Measurements from ENCODE around the gene SIRPG.
"Not testable (repeated sequence)": the region's sequence is repeated elsewhere in the genome, so short reads cannot be mapped to it uniquely, and the experiment has no call there.

The SIRPG gene

DNA sequence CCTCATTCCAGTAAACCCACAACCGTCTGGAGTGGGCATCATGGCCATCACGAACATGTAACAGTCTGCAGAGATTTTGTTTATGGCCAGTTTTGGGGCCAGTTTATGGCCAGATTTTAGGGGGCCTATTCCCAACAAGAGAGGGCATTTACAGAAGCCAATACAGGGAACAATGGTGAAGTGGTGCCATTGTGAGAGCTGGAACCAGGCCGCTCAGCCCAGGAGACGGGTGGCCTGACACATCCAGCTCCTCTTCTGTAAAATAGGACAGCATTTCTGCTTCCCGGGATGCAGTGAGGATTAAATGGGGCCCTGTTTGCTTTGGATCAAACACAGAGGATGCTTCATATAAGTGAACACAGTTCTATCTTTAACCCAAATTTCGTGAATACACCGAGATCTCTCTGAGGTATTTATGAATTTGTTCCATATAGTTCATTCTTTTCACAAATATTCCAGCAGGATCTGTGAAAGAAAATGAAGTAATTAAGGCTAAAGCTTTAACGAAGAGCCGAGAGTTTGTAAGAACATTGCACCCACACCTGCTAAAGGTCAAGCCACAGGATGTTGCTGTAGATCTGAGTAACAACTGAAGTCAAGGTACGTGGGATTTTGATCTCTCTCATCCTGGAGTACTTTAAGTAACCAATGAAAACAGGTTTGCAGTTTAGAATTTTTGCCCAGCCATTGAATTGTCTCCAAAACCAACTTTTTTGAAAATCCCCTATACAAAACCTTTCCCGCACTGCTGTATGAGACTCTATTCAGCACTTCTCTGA, 14.5 kb upstream of the SIRPG start:
- no peak for DNase-seq (ENCODE audit: low read depth in 2 of 2)

DNA sequence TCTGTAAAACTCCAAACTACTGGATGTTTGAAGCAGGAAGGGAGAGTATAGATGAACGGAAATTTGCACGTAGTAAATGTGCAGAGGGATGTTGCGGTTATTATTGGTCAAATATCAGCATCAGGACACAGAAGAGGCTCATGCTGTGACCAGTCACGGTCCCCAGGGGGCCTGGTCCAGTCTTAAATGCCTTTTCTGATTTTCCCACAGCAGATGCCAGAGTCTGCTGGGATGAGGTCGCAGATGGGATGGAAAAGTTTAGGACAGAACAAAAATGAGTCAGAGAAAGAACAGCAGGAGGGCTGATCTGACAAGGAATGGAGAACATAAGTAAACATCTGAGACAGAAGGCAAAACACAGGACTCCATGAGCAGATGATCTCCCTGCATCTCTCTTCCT, 11.7 kb upstream of the SIRPG start:
- no peak for DNase-seq (ENCODE audit: low read depth in 2 of 2)

DNA sequence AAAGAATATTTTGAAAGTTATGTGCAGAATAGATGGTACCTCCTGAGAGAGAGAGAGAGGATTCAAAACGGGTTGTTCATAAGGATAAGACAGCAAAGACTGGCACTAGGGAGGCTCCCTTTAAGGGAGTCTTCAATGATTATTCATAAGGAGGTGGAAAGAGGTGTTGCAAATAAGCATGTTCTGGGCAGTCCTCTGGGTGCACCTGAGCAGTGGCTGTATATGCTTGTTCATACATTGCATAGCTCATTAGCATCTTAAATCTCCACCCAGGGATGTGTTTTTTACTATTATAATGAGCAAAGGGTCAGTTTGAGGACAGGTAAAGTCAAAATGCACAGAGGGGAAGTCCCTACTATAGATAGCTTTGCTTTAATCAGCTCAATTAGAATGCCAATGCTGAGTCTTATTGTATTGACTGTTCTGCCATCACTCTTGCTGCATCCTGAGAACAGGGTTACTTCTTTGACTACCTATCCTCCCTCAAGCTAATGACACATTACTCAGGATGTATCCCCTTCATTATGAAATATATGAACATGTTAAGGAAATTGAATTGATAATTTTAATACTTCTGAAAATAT, 10.0 kb upstream of the SIRPG start:
- DNase-seq (ENCODE audit: low read depth in 2 of 2) = no peak

DNA sequence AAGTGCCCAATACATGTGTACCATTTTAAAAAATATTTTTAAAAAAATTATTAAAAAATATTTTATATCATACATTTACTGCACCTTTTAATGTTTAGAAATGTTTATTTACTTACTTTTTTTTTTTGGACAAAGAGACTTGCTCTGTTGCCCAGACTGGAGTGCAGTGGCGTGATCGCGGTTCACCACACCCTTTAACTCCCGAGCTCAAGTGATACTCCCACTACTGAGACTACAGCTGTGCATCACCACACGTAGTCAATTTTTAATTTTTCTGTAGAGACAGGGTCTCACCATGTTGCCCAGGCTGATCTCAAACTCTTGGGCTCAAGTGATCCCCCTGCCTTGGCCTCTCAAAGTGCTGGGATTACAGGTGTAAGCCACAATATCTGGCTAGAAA, 9.2 kb upstream of the SIRPG start:
- DNase-seq (ENCODE audit: low read depth in 2 of 2) = no peak

DNA sequence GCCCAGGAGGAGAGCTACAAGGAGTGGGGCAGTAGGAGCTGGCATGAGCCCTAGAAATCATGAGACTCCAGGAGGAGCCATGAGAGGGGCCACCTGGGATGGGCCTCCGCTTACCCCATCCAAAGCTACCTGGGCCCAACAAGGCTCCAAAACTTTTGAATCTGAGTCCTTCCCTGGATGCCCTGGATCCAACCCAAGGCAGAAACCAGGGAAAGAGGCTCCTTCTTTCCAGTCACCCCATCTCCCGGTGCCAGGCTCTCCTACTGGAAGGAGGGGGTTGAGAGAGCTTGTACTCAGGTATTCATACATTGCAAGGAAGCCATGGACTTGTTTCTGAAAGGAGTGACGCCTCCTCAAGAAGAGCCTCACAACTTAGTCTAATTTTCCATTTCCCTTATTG, 7.8 kb upstream of the SIRPG start:
- no peak for DNase-seq (ENCODE audit: low read depth in 2 of 2)

DNA sequence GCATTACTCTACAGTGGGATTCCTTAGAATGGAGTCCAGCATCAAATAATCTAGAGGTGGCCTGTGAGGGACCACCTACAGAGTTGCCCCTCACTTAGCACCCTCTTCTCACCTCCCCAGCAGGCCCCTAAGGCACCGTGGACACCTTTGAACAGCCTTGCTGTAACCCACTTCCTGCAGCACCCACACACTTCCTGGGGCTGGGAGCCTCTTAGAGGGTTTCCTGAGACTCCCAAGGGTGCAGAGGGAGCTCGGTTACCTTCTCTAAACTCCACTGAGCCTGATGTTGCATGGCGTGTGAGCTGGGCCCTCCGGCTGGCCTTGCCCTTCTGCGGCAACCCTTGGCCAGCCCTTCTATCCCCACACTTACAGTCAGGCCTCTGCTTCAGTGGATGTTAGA, 7.3 kb upstream of the SIRPG start:
- DNase-seq (ENCODE audit: low read depth in 2 of 2) = peak; percentile 31 to 40

DNA sequence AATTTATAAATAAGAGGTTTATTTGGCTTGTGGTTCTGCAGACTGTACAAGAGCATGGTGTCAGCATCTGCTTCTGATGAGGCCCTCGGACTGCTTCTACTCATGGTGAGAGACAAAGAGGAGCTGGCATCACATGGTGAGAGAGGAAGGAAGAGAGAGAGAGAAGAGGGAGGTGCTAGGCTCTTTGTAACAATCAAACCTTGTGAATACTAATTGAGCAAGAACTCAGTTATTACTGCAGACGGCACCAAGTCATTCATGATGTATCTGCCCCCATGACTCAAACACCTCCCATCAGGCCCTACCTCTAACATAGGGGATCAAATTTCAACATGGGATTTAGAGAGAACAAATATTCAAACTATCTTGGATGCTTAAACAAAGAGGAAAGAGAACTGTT, 6.3 kb upstream of the SIRPG start:
- DNase-seq (ENCODE audit: low read depth in 2 of 2) = no peak

DNA sequence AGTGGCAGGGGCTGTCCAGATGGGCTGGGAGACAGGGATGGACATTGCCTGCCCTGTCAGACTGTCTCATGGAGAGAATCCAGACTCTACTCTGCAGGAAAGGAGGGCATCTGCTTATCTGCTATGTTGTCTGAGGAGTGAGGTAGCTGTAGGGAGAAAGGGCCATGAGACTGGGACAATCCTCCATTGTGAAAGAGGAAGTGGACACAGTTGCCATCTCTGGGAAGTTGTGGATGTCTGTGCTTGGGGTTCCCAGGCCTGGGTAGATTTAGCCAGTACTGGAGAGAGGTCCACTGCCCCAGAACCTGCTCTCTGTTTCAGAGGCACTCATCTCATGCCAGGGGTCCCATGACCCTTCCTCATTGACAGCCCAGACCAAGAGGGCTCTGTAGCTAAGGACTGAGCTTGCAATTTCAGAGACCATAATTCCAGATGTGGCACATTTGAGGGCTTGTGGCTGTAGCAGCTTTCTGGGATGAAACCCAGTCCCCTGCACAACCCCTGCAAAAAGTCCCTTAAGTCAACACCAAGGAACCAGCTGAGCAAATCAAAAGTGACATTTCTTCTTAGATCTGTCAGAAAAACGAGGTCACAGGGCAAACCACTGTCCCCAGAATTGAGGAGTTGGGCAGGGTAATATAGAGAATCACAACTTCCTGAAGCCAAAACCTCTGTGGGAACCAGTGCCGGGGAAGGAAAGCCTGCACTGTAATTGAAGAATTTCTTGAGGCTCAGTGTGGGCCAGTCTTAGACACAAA, 4.1 kb upstream of the SIRPG start:
- DNase-seq (ENCODE audit: low read depth in 2 of 2) = no peak

DNA sequence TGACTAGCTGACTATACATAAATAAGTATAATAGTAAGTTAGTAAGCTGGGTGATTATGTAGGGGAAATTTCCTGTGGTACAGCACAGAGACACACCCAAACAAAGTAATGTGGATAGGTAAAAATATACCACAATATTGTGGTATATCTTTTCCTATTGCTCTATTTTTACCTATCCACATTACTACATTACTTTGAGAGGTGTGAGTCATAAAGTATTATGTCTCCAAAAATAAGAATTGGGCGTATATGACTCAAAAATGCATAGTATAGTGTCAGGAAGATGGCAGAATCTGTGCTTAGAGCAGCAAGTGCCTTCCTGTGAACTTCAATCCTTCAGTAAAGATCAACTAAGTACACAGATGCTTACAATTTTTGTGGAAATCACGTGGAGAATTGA, 2.7 kb upstream of the SIRPG start:
- DNase-seq (ENCODE audit: low read depth in 2 of 2) = no peak

DNA sequence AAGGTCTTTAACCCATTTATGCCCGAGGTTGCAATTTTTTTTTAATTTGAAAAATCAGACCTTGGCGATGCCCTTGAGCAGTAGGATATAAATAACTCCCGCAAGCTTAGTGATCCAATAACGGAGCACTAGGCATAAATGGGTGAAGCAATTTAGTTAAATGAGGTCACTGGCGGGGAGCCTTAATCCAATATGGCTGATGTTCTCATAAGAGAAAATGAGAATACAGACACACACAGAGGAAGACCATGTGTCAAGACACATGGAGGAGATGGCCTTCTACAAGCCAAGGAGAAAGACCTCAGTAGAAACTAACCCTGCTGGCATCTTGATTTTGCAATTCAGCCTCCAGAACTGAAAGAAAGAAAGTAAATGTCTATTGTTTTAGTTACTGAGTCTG, 735 bp downstream of the SIRPG start:
- DNase-seq (ENCODE audit: low read depth in 2 of 2) = no peak

DNA sequence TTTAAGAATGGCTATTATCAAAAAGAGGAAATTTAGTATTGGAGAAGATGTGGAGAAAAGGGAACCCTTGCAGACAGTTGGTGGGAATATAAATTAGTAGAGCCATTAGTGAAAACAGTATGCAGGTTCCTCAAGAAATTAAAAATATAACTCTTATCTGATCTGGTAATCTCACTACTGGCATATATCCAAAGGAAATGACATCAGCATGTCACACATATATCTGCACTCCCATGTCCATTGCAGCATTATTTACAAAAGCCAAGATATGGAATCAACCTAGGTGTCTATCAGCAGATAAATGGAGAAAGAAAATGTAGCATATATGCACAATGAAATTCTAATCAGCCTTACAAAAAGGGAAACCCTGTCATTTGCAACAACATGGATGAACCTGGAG, 2.6 kb downstream of the SIRPG start:
- DNase-seq (ENCODE audit: low read depth in 2 of 2) = no peak

DNA sequence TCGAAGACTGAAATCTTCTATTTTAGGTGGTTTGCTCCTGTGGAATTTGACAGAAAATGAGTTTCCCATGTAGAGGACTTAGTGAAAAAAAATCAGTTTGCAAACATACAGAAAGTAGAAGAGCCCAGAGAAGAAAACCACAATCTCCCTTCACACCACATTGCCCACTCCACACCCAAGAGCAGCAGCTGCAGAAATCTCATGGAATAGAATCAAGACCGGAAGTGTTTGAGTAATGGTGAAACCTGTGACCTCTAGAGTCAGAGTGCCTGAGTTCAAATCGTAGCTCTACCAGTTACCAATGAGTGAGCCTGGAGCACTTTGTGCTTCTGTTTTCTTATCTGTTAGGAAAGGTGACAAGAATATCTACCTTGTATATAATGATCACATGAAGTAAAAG, 4.6 kb downstream of the SIRPG start:
- no peak for DNase-seq (ENCODE audit: low read depth in 2 of 2)

DNA sequence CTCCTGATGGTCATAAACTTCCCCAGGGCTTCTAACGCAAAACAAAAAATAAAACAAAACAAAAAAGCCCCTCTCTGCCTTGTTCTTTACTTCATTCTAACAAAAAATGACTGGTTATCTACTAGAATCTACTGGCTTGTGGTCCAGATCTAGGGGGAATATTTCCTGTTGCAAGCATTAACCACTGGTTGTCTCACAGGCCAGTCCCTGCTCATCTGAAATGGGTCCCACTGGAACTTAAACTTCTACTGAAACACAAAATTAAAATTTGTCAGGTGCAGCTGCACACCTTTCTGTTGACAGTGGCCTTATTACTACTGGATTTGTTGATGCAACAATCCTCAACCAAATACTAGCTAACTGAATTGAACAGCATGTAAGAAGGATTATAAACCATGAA, 5.5 kb downstream of the SIRPG start:
- no peak for DNase-seq (ENCODE audit: low read depth in 2 of 2)

DNA sequence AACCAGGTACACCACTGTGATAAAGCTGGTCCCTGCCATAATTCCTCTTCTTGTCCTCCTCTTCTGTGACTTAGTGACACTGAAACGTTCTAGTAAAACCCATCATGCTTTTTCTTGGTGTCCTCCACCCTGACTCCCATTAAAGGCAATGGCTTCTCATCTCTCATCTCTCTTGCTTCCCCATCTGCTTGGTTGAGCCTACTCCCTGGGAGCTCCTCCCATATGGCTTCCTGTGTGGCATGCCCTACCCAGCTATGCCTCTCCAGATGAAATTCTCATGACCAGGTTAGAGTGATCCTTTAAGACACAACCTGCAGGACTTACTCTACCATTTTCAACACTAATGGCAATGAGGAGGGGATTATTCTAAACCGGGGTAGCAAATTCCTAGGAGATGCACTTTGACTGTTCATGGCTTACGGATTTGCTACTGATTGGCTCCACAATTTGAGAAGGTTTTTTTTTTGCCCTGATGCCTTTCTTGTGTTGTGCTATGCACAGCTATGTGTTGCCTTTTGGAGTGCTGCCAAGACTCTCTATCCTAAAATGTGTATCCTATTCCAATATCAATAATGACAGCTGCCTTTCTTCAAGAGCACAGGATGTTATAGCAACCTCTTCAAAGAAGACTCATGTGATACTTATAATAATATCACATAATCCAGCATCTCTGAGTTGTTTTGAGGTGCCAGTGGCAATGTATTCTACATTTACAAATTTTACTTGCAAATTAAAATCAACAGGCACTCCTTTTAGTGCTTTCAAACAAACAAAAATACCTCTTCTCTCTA, 6.1 kb downstream of the SIRPG start:
- DNase-seq (ENCODE audit: low read depth in 2 of 2) = no peak

DNA sequence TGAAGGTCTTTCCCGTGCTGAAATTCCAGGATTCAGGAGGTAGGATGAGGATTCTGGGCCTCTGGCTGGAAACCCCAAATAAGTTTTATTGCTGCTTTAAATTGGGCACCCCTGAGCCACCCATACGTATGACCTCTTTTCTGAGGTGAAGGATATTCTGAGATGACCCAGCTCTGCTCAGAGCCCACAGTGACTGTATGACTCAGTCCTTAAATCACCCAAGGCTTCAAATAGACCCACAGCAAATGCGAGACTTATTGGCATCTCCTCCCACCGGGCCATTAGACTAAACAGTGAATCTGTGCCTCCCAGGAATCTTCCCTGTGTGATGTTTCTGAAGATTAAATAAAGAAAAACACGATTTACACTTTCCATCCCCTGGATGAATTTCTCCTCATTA, 9.5 kb downstream of the SIRPG start:
- no peak for DNase-seq (ENCODE audit: low read depth in 2 of 2)

DNA sequence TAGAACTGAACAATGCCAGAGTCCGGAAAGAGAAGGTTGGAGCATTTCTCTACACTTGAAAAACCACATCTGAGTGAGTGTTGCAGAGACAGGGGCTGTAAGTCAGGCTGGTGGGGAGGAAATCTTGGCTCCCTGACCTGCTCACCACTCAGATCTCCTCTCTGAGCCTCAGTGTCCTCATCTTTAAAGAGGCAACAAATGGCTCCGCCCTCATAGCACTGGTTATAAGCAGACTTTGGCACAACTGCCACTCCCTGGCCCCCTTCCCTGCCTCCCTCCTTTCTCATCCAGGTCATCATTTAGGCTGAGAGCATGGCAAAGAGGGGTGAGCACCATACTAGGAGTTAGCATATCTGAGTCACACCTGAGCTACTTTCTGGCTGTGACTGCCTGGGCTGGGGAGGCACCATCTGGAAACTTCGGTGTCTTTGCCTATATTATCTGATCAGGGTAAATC, 10.6 kb downstream of the SIRPG start:
- DNase-seq (ENCODE audit: low read depth in 2 of 2) = no peak

DNA sequence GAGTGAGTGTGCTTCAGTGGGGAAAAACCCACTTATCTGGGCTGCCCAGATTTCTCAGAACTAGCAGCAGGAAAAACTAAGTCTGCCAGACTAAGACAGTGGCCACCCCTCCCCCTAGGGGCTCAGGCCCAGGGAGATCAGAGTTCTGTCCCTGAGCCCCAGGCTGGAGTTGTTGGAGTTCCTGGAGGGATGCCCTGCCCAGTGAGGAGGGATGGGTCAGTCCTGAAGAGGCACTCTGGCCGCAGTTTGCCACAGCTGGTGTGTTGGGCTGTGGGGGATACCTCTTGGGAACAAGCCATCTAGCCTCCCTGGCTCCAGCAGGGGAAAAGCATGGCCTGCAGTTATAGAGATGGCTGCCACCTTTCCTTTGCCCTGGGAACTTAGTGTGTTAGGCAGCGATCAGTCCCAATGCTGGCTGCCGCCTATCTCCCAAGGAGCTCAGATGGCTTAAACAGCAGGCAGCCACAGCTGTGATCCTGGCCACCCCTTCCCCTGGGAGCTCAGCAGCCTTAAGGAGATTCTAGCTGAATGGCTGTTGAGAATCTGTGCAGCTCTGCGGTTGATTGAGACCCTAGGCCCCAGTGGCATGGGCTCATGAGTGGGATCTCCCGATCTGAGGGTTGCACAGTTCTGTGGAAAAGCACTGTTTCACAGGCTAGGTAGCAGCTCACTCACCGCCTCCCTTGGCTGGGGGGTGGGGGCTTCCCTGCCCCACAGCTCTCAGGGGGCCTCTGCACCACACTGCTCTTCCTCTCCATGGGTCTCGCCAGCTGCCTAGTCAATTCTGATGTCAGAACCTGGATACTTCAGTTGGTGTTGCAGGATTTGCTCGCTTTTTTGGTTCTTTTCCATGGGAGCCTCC, 13.2 kb downstream of the SIRPG start:
- no peak for DNase-seq (ENCODE audit: low read depth in 2 of 2)

DNA sequence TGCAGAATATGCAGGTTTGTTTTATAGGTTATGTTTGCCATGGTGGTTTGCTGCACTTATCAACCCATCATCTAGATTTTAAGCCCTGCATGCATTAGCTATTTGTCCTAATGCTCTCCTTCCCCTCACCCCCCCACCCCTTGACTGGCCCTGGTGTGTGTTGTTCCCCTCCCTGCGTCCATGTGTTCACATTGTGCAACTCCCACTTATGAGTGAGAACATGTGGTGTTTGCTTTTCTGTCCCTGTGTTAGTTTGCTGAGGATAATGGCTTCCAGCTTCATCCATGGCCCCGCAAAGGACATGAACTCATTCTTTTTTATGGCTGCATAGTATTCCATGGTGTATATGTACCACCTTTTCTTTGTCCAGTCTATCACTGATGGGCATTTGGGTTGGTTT, 18.9 kb downstream of the SIRPG start:
- DNase-seq (ENCODE audit: low read depth in 2 of 2) = not testable (repeated sequence)

DNA sequence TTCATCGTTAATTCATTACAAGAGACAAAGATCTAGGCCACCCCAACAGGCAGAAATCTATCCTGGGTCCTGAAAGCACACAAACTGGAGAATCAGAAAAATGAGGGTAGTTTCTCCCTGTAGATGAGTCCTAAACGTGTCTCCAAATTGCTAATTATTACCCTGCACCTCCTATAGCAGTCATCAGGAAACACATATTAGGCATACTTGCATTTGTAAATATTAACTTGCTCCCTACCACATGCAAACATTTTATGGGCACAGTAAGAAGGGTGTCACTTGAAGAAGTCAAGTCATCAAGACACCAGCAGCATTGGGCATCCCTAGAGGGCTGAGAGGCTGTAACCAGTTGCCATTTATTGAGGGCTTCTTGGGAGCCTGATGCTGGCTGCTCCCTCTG, 19.8 kb downstream of the SIRPG start:
- DNase-seq (ENCODE audit: low read depth in 2 of 2) = no peak

DNA sequence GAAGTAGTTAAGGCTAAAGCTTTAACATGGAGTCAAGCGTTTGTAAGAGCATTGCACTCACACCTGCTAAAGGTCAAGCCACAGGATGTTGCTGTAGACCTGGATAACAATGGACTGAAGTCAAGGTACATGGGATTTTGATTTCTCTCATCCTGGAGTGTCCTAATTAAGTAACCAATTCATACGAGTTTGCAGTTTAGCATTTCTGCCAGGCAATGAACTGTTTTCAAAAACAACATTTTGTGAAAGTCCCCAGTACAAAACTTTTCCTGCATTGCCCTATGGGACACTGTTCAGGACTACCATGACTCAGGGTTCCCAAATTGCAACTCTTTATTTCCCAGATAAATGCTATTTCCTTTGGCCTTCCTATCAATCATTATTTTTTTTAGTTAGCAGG, 20.4 kb downstream of the SIRPG start:
- DNase-seq (ENCODE audit: low read depth in 2 of 2) = no peak

DNA sequence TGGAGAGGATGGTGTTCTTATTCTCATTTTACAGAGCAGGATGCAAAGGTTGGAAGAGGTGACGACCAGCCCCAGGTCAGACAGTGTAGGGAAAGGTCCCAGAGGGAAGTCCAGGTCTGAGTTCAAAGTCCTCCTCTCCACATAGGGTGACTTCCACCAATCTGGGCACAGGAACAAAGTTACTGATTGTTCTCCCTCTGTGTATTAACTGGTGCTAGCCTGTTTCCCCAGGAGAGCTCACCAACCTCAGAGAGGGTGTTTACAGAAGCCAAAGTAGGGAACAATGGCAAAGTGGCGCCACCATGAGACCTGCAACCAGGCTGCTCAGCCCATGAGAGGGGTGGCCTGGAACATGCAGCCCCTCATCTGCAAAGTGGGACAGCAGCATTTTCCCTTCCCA, 21.0 kb downstream of the SIRPG start:
- no peak for DNase-seq (ENCODE audit: low read depth in 2 of 2)

Measured in stimulated activated CD4-positive, alpha-beta T cell treated with anti-CD3 and anti-CD28 coated beads, Interleukin-1b, Interleukin-23, amount 100 ng/mL, for 4 hours (primary cell).